HCT116 (cell line): ENCODE results near the gene EPHB3. TPM values are rescaled to one million over a fixed set of nuclear protein-coding genes. Genes with fewer than 3 reads are reported as not detected.

Source experiments
- ATAC-seq: fragments of 200-7000 bp; cut with Tn5 transposase; 2 replicates; pipeline ENCODE4 v1.9.1; 2020; ENCODE audit warnings: mild to moderate bottlenecking, moderate library complexity
- BruUV-seq: library from RNA; stranded (reverse); fragments of 400-500 nt; replicated peaks from 2 replicates; lab custom pipeline; 2021; lab: Mats Ljungman, UMichigan
- CTCF ChIA-PET: fragments of 300-600 bp; sonication (Branson Sonifier 250); formaldehyde crosslinking; loops from one replicate; lab custom pipeline; 2021; ENCODE audit warnings: antibody characterized with exemption; lab: Charles Lee
- POLR2A ChIA-PET: fragments of 300-600, 350-600 bp; sonication (Branson Sonifier 250); formaldehyde crosslinking; loops from one replicate; lab custom pipeline; 2021; ENCODE audit warnings: antibody characterized with exemption; lab: Charles Lee
- RAD21 ChIA-PET, 2 experiments: fragments of 300-600 bp; sonication (Branson Sonifier 250); formaldehyde crosslinking; loops; one replicate each; lab custom pipeline; 2023; ENCODE audit warnings: low total read pairs in 2 of 2; ENCODE audit not compliant: uncharacterized antibody in 2 of 2, unreplicated experiment in 2 of 2, low non-redundant PET in 1 of 2; lab: Charles Lee
- DNase-seq: peaks from one replicate; pipeline ENCODE4 v3.0.0-alpha.2; 2010; ENCODE audit warnings: low read depth, low spot score
- H2AFZ ChIP-seq: fragments of 200-600 bp; shearing (Covaris generic), sonication (generic); 2 replicates; pipeline ENCODE4 v1.6.1; 2017; ENCODE audit warnings: low read depth, mixed run types, mixed read lengths, antibody characterized with exemption, low read length; ENCODE audit not compliant: poor library complexity, severe bottlenecking
- H3K27ac ChIP-seq: 2 replicates; pipeline ENCODE4 v1.5.1; 2012; ENCODE audit warnings: low read depth, low read length
- H3K27me3 ChIP-seq: fragments of 200-600 bp; sonication (generic); 2 replicates; pipeline ENCODE4 v1.6.1; 2016; ENCODE audit warnings: mixed run types, low read length, mixed read lengths; ENCODE audit not compliant: insufficient read depth
- H3K36me3 ChIP-seq, 2 experiments: fragments of 200-500 bp in 1 of 2; fragments of 200-600 bp in 1 of 2; sonication (Bioruptor generic) in 1 of 2; sonication (generic) in 1 of 2; 2 replicates each; pipeline versions ENCODE4 v1.5.1 to v1.6.1; 2014 to 2016; ENCODE audit warnings: low read length in 2 of 2, inconsistent platforms in 1 of 2, mixed read lengths in 1 of 2, mixed run types in 1 of 2; ENCODE audit not compliant: insufficient read depth in 2 of 2, control insufficient read depth in 1 of 2
- H3K4me1 ChIP-seq, 2 experiments: fragments of 200-600 bp in 1 of 2; sonication (generic) in 1 of 2; 2 replicates each; pipeline versions ENCODE4 v1.5.1 to v1.6.1; 2012 to 2017; ENCODE audit warnings: low read length in 2 of 2, inconsistent platforms in 1 of 2, mild to moderate bottlenecking in 1 of 2, mixed read lengths in 1 of 2, mixed run types in 1 of 2, moderate library complexity in 1 of 2; ENCODE audit not compliant: insufficient read depth in 2 of 2, control insufficient read depth in 1 of 2
- H3K4me2 ChIP-seq: fragments of 200-600 bp; sonication (generic); 2 replicates; pipeline ENCODE4 v1.6.1; 2017; ENCODE audit warnings: mixed run types, low read length, mixed read lengths
- H3K4me3 ChIP-seq, 2 experiments: fragments of 200-600 bp in 1 of 2; sonication (generic) in 1 of 2; replicated peaks in 1 of 2; 2 replicates each; pipeline ENCODE4 v1.5.1; 2011 to 2016; ENCODE audit warnings: low read length in 2 of 2, control low read depth in 1 of 2, low read depth in 1 of 2, mild to moderate bottlenecking in 1 of 2, mixed read lengths in 1 of 2, mixed run types in 1 of 2
- H3K79me2 ChIP-seq: fragments of 200-600 bp; sonication (generic); 2 replicates; pipeline ENCODE4 v1.6.1; 2017; ENCODE audit warnings: mild to moderate bottlenecking, mixed run types, low read length, moderate library complexity, mixed read lengths; ENCODE audit not compliant: insufficient read depth
- H3K9ac ChIP-seq: fragments of 200-600 bp; sonication (generic); 2 replicates; pipeline ENCODE4 v1.6.1; 2016; ENCODE audit warnings: low read length, mixed read lengths
- H3K9me2 ChIP-seq: fragments of 200-600 bp; sonication (generic), shearing (Covaris generic); 2 replicates; pipeline ENCODE4 v1.6.1; 2017; ENCODE audit warnings: mixed run types, mild to moderate bottlenecking, moderate library complexity; ENCODE audit not compliant: insufficient read depth
- H3K9me3 ChIP-seq, 2 experiments: fragments of 200-500 bp in 1 of 2; fragments of 200-600 bp in 1 of 2; sonication (Bioruptor generic) in 1 of 2; sonication (generic) in 1 of 2; 2 replicates each; pipeline ENCODE4 v1.6.1; 2014 to 2017; ENCODE audit warnings: low read length in 2 of 2, mixed read lengths in 2 of 2, inconsistent platforms in 1 of 2, low read depth in 1 of 2, mild to moderate bottlenecking in 1 of 2, mixed run types in 1 of 2, moderate library complexity in 1 of 2; ENCODE audit not compliant: control insufficient read depth in 1 of 2, insufficient read depth in 1 of 2
- H4K20me1 ChIP-seq: fragments of 200-600 bp; sonication (generic), shearing (Covaris generic); 2 replicates; pipeline ENCODE4 v1.6.1; 2017; ENCODE audit warnings: mixed run types, mild to moderate bottlenecking, moderate library complexity; ENCODE audit not compliant: insufficient read depth
- ATF3 ChIP-seq: IDR thresholded peaks from 2 replicates; pipeline ENCODE4 v1.6.1; 2012
- CEBPB ChIP-seq: IDR thresholded peaks from 2 replicates; pipeline ENCODE4 v1.6.1; 2012; ENCODE audit warnings: low read depth
- EGR1 ChIP-seq: IDR thresholded peaks from 2 replicates; pipeline ENCODE4 v1.6.1; 2012; ENCODE audit warnings: low read depth
- ELF1 ChIP-seq: IDR thresholded peaks from 2 replicates; pipeline ENCODE4 v1.6.1; 2012; ENCODE audit warnings: low read depth, borderline replicate concordance
- EZH2 ChIP-seq: fragments of 200-600 bp; sonication (generic); IDR thresholded peaks from 2 replicates; pipeline ENCODE4 v1.6.1; 2017; ENCODE audit warnings: antibody characterized with exemption, mixed run types
- FOSL1 ChIP-seq: IDR thresholded peaks from 2 replicates; pipeline ENCODE4 v1.6.1; 2012; ENCODE audit warnings: low read depth
- JUND ChIP-seq: IDR thresholded peaks from 2 replicates; pipeline ENCODE4 v1.6.1; 2012
- POLR2A ChIP-seq: IDR thresholded peaks from 2 replicates; pipeline ENCODE4 v1.7.0; 2011; ENCODE audit warnings: borderline replicate concordance; ENCODE audit not compliant: insufficient read depth, insufficient read length; ENCODE audit errors: extremely low read depth
- POLR2AphosphoS5 ChIP-seq: IDR thresholded peaks from 2 replicates; pipeline ENCODE4 v1.6.1; 2011; ENCODE audit warnings: mild to moderate bottlenecking, low read depth, low read length, moderate library complexity
- RAD21 ChIP-seq: IDR thresholded peaks from 2 replicates; pipeline ENCODE4 v1.6.1; 2012; ENCODE audit warnings: low read depth, mild to moderate bottlenecking
- SIN3A ChIP-seq: IDR thresholded peaks from 2 replicates; pipeline ENCODE4 v1.6.1; 2012; ENCODE audit warnings: low read depth
- SP1 ChIP-seq: IDR thresholded peaks from 2 replicates; pipeline ENCODE4 v1.6.1; 2012; ENCODE audit warnings: low read depth
- TCF7L2 ChIP-seq: IDR thresholded peaks from 2 replicates; pipeline ENCODE4 v1.7.0; 2011; ENCODE audit warnings: borderline replicate concordance, inconsistent platforms; ENCODE audit not compliant: insufficient read depth, insufficient read length; ENCODE audit errors: extremely low read depth
- YY1 ChIP-seq: IDR thresholded peaks from 2 replicates; pipeline ENCODE4 v1.6.1; 2011; ENCODE audit warnings: low read length, low read depth, moderate library complexity, mild to moderate bottlenecking; ENCODE audit not compliant: insufficient replicate concordance; ENCODE audit errors: extremely low read depth
- ZFX ChIP-seq: fragments of 450-650 bp; IDR thresholded peaks from 2 replicates; pipeline ENCODE4 v1.6.1; 2017
- intact Hi-C: fragments of 100-400 bp; cut with micrococcal nuclease; formaldehyde crosslinking; loops from 2 replicates; pipeline ENCODE4 v1.10.0; 2022
- total RNA-seq: library from RNA; stranded (reverse); gene quantifications from one replicate; pipeline ENCODE4 v1.2.1, GENCODE V29; 2021; ENCODE audit not compliant: unreplicated experiment

The EPHB3 gene
- total RNA-seq, 1 experiment from 2014 or later, result 6.5 TPM

- no peak for ATAC-seq
- H3K27ac ChIP-seq, result no peak overlapping the region
Measured at GRCh38 chr3:184586851-184587250, 25.3 kb downstream of the EPHB3 start.

GRCh38 chr3:184588776-184589175 lies 27.2 kb downstream of the EPHB3 start:
- Histone ChIP-seq H3K4me3 (no peak overlapping the region), H3K9me2 (no peaks in the 10 kb centered on the region; the same call in 1 of the 2 replicates), H4K20me1 (no peaks in the 10 kb centered on the region), H3K36me3 (no peaks in the 10 kb centered on the region), H3K4me1 (peaks cover 0 to 4% of the 10 kb centered on the region in 2 experiments; a peak in 1 of 4 replicates), H2AFZ (no peak overlapping the region), H3K27ac (no peak overlapping the region), H3K79me2 (no peaks in the 10 kb centered on the region), H3K27me3 (no peaks in the 10 kb centered on the region), H3K4me2 (no peak overlapping the region), H3K9me3 (no peaks in the 10 kb centered on the region), H3K9ac (no peak overlapping the region)
- POLR2A ChIA-PET, result no interaction called here
- CTCF ChIA-PET, result no interaction called here
- RAD21 ChIA-PET, result no interaction called here
- BruUV-seq, result no TSS peak
- DNase-seq (no peak), ATAC-seq (no peak)
- TF ChIP-seq SP1 (no peak), YY1 (no peak), SIN3A (no peak), ELF1 (no peak), EZH2 (no peak)
- intact Hi-C loops, result no loop called here

More at GRCh38 chr3:184586851-184587250, 25.3 kb downstream of the EPHB3 start:
- Histone ChIP-seq H3K4me3 (no peak overlapping the region), H3K9me2 (no peaks in the 10 kb centered on the region; the same call in 1 of the 2 replicates), H3K9ac (no peak overlapping the region), H3K4me2 (no peak overlapping the region), H3K36me3 (no peaks in the 10 kb centered on the region), H4K20me1 (no peaks in the 10 kb centered on the region), H3K4me1 (peaks cover 0 to 4% of the 10 kb centered on the region in 2 experiments; a peak in 1 of 4 replicates), H3K79me2 (no peaks in the 10 kb centered on the region), H3K9me3 (no peaks in the 10 kb centered on the region), H2AFZ (no peak overlapping the region), H3K27me3 (no peaks in the 10 kb centered on the region)
- RAD21 ChIA-PET, result no interaction called here
- intact Hi-C loops, result no loop called here
- POLR2A ChIA-PET, result no interaction called here
- no peak for DNase-seq
- TF ChIP-seq POLR2AphosphoS5 (no peak), SIN3A (no peak), ZFX (no peak), ATF3 (no peak), EZH2 (no peak), RAD21 (no peak), CEBPB (no peak), YY1 (no peak), JUND (no peak), FOSL1 (no peak), ELF1 (no peak), EGR1 (no peak), TCF7L2 (no peak), POLR2A (no peak)
- CTCF ChIA-PET, result no interaction called here
- BruUV-seq, result no TSS peak
